ENCODE measurements around the gene MUSTN1. TPM values are rescaled to one million over a fixed set of nuclear protein-coding genes. Genes with fewer than 3 reads are reported as not detected.

MUSTN1 gene
- total and polyA plus RNA-seq, 4 donors = 0.25 to 12.1 (median 3.9) TPM

DNA sequence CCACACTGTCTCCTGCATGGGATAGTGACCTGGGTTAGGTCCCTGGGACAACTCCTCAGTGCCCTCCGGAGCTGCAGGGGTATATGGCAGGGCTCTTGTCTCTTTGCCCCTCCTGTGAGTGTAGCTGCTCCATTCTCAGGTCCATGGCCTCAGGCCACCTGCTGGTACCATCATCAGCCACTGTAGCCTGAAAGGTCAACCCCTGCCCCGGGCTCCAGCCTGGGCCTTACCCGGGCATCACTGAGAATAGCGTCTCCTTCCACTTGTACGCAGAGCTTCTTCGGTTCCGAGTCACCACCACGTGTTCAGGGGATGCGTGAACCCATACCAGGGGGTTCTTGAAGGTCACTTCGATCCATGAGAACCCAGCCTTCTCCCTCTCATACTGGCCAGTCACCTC lies 18.2 kb downstream of the MUSTN1 start:
- H3K36me3 ChIP-seq (ENCODE audit: control insufficient read depth in 4 of 4, insufficient read depth in 3 of 4, low read depth in 1 of 4, low read length in 3 of 4) = peaks cover 16 to 69% (median 56%) of the 10 kb centered on the region in 4 donors
- peak in 1 of 2 donors; percentile 5 for TF ChIP-seq RXRA (IDR thresholded peaks at IDR 0.05)
- TF ChIP-seq, protein P1, sequence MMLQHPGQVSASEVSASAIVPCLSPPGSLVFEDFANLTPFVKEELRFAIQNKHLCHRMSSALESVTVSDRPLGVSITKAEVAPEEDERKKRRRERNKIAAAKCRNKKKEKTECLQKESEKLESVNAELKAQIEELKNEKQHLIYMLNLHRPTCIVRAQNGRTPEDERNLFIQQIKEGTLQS (IDR thresholded peaks at IDR 0.05) = no peak
- H3K9ac ChIP-seq (ENCODE audit: low read depth in 1 of 2, low read length in 2 of 2) = no peak overlapping the region
- no peak overlapping the region for H3K4me3 ChIP-seq (ENCODE audit: low read depth in 1 of 3, low read length in 3 of 3)
- H3K27ac ChIP-seq (ENCODE audit: low read depth in 1 of 2, low read length in 2 of 2) = no peak overlapping the region
- DNase-seq (ENCODE audit: low spot score) = no peak
- H3K27me3 ChIP-seq (ENCODE audit: control insufficient read depth in 4 of 4, insufficient read depth in 4 of 4, low read length in 3 of 4) = no peaks in the 10 kb centered on the region
- H3K4me1 ChIP-seq (ENCODE audit: control insufficient read depth in 4 of 4, insufficient read depth in 4 of 4, low read length in 3 of 4) = peaks cover 0 to 84% (median 69%) of the 10 kb centered on the region in 4 donors
- 89% methylated on average over 10 of the region's 10 CpGs for WGBS
- H3K9me3 ChIP-seq (ENCODE audit: control insufficient read depth in 4 of 4, low read length in 3 of 4) = no peaks in the 10 kb centered on the region

DNA sequence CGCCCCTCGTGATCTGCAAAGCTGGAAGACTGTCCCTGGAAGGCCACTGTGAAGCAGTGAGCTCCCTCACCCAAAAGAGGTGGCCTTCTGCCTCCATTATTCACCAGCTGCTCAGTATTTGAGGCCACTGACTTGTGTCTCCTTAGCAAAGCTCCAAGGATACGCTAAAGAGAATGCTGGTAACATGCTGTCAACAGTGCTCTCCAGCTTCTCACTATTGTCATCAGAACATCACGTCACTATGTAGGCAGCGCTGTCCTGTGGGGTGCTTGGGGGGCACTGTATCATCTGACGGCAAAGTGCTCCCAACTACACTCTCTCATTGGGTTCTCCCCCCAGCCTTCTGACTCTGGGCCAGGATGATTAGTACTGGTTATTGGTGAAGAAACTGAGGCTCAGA lies 18.6 kb downstream of the MUSTN1 start:
- 92% methylated on average over 6 of the region's 6 CpGs for WGBS
- Histone ChIP-seq H3K9ac (ENCODE audit: low read depth in 1 of 2, low read length in 2 of 2) (no peak overlapping the region), H3K27me3 (ENCODE audit: control insufficient read depth in 4 of 4, insufficient read depth in 4 of 4, low read length in 3 of 4) (no peaks in the 10 kb centered on the region), H3K27ac (ENCODE audit: low read depth in 1 of 2, low read length in 2 of 2) (no peak overlapping the region), H3K36me3 (ENCODE audit: control insufficient read depth in 4 of 4, insufficient read depth in 3 of 4, low read depth in 1 of 4, low read length in 3 of 4) (peaks cover 16 to 64% (median 53%) of the 10 kb centered on the region in 4 donors), H3K4me3 (ENCODE audit: low read depth in 1 of 3, low read length in 3 of 3) (no peak overlapping the region), H3K4me1 (ENCODE audit: control insufficient read depth in 4 of 4, insufficient read depth in 4 of 4, low read length in 3 of 4) (peaks cover 0 to 84% (median 66%) of the 10 kb centered on the region in 4 donors), H3K9me3 (ENCODE audit: control insufficient read depth in 4 of 4, low read length in 3 of 4) (no peaks in the 10 kb centered on the region)
- TF ChIP-seq RXRA (IDR thresholded peaks at IDR 0.05) (no peak), NR2F2 (IDR thresholded peaks at IDR 0.05) (no peak), EGR1 (IDR thresholded peaks at IDR 0.05; ENCODE audit: low read depth in 2 of 2) (no peak), HNF4A (conservative IDR thresholded peaks at IDR 0.05) (no peak), FOXA1 (IDR thresholded peaks at IDR 0.05) (no peak), SP1 (IDR thresholded peaks at IDR 0.05) (no peak), FOXA2 (IDR thresholded peaks at IDR 0.05) (no peak), RAD21 (IDR thresholded peaks at IDR 0.05) (no peak), HNF4G (IDR thresholded peaks at IDR 0.05) (no peak), TAF1 (conservative IDR thresholded peaks at IDR 0.05) (no peak), JUND (IDR thresholded peaks at IDR 0.05) (no peak), YY1 (IDR thresholded peaks at IDR 0.05) (no peak), GABPA (IDR thresholded peaks at IDR 0.05 in 1 of 2, conservative IDR thresholded peaks at IDR 0.05 in 1 of 2) (no peak)
- TF ChIP-seq, protein P1 (IDR thresholded peaks at IDR 0.05) = no peak
- TF ChIP-seq, protein P2, sequence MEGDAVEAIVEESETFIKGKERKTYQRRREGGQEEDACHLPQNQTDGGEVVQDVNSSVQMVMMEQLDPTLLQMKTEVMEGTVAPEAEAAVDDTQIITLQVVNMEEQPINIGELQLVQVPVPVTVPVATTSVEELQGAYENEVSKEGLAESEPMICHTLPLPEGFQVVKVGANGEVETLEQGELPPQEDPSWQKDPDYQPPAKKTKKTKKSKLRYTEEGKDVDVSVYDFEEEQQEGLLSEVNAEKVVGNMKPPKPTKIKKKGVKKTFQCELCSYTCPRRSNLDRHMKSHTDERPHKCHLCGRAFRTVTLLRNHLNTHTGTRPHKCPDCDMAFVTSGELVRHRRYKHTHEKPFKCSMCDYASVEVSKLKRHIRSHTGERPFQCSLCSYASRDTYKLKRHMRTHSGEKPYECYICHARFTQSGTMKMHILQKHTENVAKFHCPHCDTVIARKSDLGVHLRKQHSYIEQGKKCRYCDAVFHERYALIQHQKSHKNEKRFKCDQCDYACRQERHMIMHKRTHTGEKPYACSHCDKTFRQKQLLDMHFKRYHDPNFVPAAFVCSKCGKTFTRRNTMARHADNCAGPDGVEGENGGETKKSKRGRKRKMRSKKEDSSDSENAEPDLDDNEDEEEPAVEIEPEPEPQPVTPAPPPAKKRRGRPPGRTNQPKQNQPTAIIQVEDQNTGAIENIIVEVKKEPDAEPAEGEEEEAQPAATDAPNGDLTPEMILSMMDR (IDR thresholded peaks at IDR 0.05; ENCODE audit: low read depth, low read length, missing input control) = no peak
- TF ChIP-seq, protein P3, sequence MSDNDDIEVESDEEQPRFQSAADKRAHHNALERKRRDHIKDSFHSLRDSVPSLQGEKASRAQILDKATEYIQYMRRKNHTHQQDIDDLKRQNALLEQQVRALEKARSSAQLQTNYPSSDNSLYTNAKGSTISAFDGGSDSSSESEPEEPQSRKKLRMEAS (IDR thresholded peaks at IDR 0.05) = no peak
- TF ChIP-seq, protein P4, sequence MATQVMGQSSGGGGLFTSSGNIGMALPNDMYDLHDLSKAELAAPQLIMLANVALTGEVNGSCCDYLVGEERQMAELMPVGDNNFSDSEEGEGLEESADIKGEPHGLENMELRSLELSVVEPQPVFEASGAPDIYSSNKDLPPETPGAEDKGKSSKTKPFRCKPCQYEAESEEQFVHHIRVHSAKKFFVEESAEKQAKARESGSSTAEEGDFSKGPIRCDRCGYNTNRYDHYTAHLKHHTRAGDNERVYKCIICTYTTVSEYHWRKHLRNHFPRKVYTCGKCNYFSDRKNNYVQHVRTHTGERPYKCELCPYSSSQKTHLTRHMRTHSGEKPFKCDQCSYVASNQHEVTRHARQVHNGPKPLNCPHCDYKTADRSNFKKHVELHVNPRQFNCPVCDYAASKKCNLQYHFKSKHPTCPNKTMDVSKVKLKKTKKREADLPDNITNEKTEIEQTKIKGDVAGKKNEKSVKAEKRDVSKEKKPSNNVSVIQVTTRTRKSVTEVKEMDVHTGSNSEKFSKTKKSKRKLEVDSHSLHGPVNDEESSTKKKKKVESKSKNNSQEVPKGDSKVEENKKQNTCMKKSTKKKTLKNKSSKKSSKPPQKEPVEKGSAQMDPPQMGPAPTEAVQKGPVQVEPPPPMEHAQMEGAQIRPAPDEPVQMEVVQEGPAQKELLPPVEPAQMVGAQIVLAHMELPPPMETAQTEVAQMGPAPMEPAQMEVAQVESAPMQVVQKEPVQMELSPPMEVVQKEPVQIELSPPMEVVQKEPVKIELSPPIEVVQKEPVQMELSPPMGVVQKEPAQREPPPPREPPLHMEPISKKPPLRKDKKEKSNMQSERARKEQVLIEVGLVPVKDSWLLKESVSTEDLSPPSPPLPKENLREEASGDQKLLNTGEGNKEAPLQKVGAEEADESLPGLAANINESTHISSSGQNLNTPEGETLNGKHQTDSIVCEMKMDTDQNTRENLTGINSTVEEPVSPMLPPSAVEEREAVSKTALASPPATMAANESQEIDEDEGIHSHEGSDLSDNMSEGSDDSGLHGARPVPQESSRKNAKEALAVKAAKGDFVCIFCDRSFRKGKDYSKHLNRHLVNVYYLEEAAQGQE (IDR thresholded peaks at IDR 0.05) = no peak
- TF ChIP-seq, protein P5, sequence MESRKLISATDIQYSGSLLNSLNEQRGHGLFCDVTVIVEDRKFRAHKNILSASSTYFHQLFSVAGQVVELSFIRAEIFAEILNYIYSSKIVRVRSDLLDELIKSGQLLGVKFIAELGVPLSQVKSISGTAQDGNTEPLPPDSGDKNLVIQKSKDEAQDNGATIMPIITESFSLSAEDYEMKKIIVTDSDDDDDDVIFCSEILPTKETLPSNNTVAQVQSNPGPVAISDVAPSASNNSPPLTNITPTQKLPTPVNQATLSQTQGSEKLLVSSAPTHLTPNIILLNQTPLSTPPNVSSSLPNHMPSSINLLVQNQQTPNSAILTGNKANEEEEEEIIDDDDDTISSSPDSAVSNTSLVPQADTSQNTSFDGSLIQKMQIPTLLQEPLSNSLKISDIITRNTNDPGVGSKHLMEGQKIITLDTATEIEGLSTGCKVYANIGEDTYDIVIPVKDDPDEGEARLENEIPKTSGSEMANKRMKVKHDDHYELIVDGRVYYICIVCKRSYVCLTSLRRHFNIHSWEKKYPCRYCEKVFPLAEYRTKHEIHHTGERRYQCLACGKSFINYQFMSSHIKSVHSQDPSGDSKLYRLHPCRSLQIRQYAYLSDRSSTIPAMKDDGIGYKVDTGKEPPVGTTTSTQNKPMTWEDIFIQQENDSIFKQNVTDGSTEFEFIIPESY (IDR thresholded peaks at IDR 0.05) = no peak
- DNase-seq (ENCODE audit: low spot score) = no peak

Data from liver (tissue), 9 donors.